IgD-negative memory B cell (primary cell): ENCODE results near the gene TBC1D17. TPM values are rescaled to one million over a fixed set of nuclear protein-coding genes. Genes with fewer than 3 reads are reported as not detected.

Source experiments
- H3K27ac Mint-ChIP-seq, 3 donors: one replicate each; pipeline ENCODE4 v1.8.0; 2020 to 2022; ENCODE audit warnings: mild to moderate bottlenecking in 3 of 3, mixed read lengths in 3 of 3, moderate library complexity in 1 of 3
- H3K27me3 Mint-ChIP-seq: one replicate; pipeline ENCODE4 v1.8.0; 2021; ENCODE audit warnings: mixed read lengths
- H3K36me3 Mint-ChIP-seq: one replicate; pipeline ENCODE4 v1.8.0; 2020; ENCODE audit warnings: mild to moderate bottlenecking, mixed read lengths
- H3K4me1 Mint-ChIP-seq, 3 donors: one replicate each; pipeline ENCODE4 v1.8.0; 2020 to 2022; ENCODE audit warnings: mixed read lengths in 3 of 3, mild to moderate bottlenecking in 1 of 3
- H3K4me3 Mint-ChIP-seq, 4 donors: one replicate each; pipeline ENCODE4 v1.8.0; 2020 to 2022; ENCODE audit warnings: mild to moderate bottlenecking in 4 of 4, mixed read lengths in 4 of 4, moderate library complexity in 3 of 4
- H3K9me3 Mint-ChIP-seq, 3 donors: one replicate each; pipeline ENCODE4 v1.8.0; 2020 to 2021; ENCODE audit warnings: mixed read lengths in 3 of 3, mild to moderate bottlenecking in 1 of 3
- polyA plus RNA-seq: library from polyadenylated mRNA; unstranded; fragments of 300-500 nt; fragmentation: Illumina TruSeq; gene quantifications from one replicate; pipeline ENCODE4 v1.2.3, GENCODE V29; 2021

Gene TBC1D17
- 19.1 TPM for polyA plus RNA-seq

DNA sequence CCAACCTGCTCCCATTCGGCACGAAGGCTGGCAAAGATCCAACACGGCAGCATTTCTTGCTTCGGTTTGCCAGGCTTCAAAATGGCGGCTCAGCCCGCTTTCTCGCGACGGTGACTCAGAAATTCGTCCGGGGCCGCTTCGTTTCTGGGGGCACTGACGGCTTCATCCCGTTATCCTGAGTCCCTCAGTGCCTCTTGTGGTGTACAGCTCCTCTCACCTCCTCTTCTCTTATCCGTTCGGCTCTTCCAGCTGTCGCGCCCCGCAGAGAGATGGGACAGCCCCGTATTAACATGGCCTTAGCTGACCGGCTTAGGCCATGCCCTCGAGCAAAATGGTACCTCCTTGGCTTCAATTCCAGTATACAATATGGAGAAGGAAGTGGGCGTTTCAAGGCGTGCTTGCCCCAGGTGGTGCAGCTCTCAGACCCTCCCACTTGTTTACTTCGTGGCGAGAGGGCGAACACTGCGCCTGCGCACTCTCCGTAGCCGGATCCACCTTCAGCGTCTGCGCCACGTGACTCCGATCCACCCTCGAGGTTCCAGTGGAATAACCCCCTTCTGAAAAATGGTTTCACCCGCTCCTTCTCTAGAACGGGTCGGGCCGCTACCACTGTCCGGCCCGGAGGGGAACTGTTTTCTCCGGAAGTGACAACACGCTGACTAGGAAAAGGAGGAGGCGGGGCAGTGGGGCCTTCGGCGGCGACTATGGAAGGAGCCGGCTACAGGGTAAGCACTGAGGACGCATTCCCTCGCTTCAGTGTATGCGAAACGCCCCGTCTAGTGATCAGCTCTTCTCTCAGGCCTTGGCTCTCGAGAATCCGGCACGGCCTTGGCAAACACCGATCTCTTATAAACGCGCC lies at the start of gene TBC1D17, which contains the start of gene AKT1S1:
TBC1D17 (plus strand) TSS at position 683 of the 859 bp plus-strand sequence; CDS start at position 705, 22 bp downstream.
AKT1S1 (minus strand) TSS at position 336 of the 859 bp plus-strand sequence. CDS start 4,060 bp downstream, outside the sequence.
- Mint-ChIP-seq H3K4me1 (peaks cover 3 to 20% (median 6%) of the 10 kb centered on the region in 3 donors), H3K4me3 (no peak within 1 kb of the TSS), H3K36me3 (peaks cover 1% of the 10 kb centered on the region), H3K27ac (no peak within 1 kb of the TSS), H3K9me3 (no peaks in the 10 kb centered on the region), H3K27me3 (peaks cover 2% of the 10 kb centered on the region)

DNA sequence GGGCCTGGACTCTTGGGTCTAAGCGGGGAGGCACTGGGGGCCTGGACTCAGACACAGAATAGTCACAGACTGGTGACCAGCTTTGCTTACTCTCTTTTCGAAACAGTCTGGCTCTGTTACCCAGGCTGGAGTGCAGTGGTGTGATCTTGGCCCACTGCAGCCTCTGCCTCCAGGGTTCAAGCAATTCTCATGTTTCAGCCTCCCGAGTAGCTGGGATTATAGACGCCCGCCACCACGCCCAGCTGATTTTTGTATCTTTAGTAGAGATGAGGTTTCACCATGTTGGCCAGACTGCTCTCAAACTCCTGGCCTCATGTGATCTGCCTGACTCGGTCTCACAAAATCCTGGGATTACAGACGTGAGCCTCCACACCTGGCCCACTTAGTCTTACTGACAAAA lies 48.3 kb upstream of the TBC1D17 start:
- Mint-ChIP-seq H3K4me1 (peaks cover 4 to 5% (median 5%) of the 10 kb centered on the region in 3 donors), H3K27ac (no peak overlapping the region), H3K27me3 (no peaks in the 10 kb centered on the region), H3K36me3 (peaks cover 1% of the 10 kb centered on the region), H3K9me3 (no peaks in the 10 kb centered on the region), H3K4me3 (no peak overlapping the region)

DNA sequence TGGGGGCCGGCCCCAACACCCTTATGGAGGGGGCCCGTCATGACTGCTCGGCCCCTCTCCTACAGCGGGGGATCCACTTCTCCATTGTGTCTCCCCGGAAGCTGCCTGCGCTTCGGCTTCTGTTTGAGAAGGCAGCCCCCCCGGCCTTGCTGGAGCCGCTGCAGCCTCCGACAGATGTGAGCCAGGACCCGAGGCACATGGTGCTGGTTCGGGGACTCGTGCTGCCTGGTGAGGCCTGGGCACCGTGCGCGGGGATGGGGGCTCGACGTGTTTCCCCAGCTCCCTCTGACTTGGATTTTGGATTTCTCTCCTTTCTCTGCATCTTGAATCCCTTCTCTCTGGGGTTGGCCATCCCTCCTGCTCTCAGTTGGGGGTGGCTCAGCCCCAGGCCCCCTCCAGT lies 47.8 kb upstream of the TBC1D17 start:
- Mint-ChIP-seq H3K9me3 (no peaks in the 10 kb centered on the region), H3K4me3 (no peak overlapping the region), H3K36me3 (peaks cover 1% of the 10 kb centered on the region), H3K27ac (no peak overlapping the region), H3K4me1 (peaks cover 2 to 5% (median 4%) of the 10 kb centered on the region in 3 donors), H3K27me3 (no peaks in the 10 kb centered on the region)

DNA sequence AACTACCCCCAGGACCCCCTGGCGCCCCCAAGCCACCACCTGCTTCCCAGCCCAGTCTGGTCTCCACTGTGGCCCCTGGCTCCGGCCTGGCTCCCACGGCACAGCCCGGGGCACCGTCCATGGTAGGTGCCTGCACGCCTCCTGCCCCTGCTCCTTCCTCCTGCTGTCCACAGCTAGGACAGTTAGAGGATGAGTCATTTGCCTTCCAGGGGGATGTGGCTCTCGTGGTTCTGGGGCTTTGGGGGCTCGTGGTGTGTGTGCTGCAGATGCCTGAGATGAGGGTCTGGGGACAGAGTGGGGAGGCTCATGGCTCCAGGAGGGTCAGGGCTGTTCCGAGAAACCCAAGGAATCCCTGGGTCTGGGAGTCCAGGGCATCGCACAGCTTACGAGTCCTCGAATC lies 46.7 kb upstream of the TBC1D17 start:
- Mint-ChIP-seq H3K36me3 (peaks cover 1% of the 10 kb centered on the region), H3K27me3 (no peaks in the 10 kb centered on the region), H3K27ac (no peak overlapping the region), H3K9me3 (no peaks in the 10 kb centered on the region), H3K4me3 (no peak overlapping the region), H3K4me1 (peaks cover 2 to 5% (median 4%) of the 10 kb centered on the region in 3 donors)

DNA sequence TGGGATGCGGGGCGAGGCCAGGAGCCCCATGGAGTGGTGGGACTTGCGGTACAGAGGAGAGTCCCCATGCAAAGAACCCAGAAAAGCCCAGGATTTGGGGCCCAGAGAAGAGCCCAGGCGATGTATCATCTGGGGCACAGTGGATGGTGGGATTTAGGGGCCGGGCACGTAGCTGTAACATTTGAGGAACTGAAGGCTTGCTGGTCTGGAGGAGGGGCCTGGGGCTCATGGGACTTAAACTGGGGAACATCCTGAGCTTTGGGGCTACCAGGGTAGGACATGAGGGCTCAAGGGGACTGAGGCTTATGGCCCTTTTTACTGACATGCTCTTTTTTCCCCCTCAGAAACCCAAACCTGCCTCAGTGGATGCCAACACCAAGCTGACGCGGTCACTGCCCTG lies 45.9 kb upstream of the TBC1D17 start:
- Mint-ChIP-seq H3K4me3 (no peak overlapping the region), H3K4me1 (peaks cover under 1 to 2% (median 2%) of the 10 kb centered on the region in 3 donors), H3K36me3 (peaks cover 1% of the 10 kb centered on the region), H3K27me3 (no peaks in the 10 kb centered on the region), H3K9me3 (no peaks in the 10 kb centered on the region), H3K27ac (no peak overlapping the region)

DNA sequence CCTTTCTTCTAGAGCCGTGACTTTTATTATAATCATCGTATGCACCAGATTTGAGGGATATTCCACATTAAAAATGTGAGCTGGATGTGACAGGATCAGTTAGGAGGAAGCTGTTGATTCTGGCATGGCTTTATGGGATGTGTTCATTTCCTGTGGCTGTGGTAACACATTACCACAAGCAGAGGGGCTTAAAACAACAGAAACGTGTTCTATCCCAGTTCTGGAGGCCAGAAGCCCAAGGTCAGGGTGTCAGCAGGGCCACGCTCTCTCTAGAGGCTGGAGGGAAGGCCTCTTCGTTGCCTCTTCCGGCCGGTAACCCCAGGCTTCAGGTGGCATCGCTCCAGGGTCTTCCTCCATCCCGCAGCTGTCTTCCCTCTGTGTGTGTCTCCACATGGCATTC lies 44.9 kb upstream of the TBC1D17 start:
- Mint-ChIP-seq H3K36me3 (peaks cover 1% of the 10 kb centered on the region), H3K4me3 (peak overlapping the region in 2 of 4 donors; percentile 73 to 76), H3K4me1 (no peaks in the 10 kb centered on the region), H3K27ac (no peak overlapping the region), H3K27me3 (no peaks in the 10 kb centered on the region), H3K9me3 (no peaks in the 10 kb centered on the region)

DNA sequence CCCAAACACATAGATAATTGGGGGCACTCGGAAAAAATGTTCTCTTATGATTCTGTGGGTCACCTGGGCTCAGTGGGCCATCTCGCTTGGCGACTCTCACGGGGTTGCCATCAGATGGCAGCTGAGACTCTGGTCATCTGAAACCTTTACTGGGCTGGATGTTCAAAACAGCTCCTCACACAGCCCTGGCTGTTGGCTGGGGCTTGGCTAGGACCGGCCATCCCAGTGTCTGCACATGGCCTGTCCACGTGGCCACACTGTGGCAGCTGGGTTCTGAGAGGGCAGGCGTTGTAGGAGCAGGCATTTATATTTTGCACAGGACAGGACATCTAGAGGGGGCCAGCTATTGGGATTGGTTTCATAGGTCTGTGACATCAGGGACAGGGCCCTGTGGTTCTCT lies 43.9 kb upstream of the TBC1D17 start:
- H3K9me3 Mint-ChIP-seq, result no peaks in the 10 kb centered on the region
- H3K4me3 Mint-ChIP-seq, result no peak overlapping the region
- H3K36me3 Mint-ChIP-seq, result peaks cover 6% of the 10 kb centered on the region
- H3K27ac Mint-ChIP-seq, result no peak overlapping the region
- H3K4me1 Mint-ChIP-seq, result no peaks in the 10 kb centered on the region
- H3K27me3 Mint-ChIP-seq, result no peaks in the 10 kb centered on the region

DNA sequence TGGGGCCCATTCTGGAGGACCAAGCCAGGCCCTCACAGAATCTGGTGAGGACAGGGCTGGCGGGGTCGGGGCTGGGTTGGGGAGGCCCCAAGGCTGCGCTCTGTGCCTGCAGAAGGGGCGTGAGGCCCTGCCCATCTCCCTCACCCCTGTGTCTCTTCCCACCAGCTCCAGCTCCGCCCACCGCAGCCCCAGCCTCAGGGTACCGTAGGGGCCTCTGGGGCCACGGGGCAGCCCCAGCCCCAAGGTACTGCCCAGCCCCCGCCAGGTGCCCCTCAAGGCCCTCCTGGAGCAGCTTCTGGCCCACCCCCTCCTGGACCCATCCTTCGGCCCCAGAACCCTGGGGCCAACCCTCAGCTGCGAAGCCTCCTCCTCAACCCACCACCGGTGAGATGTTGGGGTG lies 41.9 kb upstream of the TBC1D17 start:
- Mint-ChIP-seq H3K4me1 (peaks cover 0 to 2% (median 0%) of the 10 kb centered on the region in 3 donors), H3K27ac (peak overlapping the region in 1 of 3 donors; percentile 62), H3K36me3 (peaks cover 13% of the 10 kb centered on the region), H3K9me3 (no peaks in the 10 kb centered on the region), H3K4me3 (no peak overlapping the region), H3K27me3 (no peaks in the 10 kb centered on the region)

DNA sequence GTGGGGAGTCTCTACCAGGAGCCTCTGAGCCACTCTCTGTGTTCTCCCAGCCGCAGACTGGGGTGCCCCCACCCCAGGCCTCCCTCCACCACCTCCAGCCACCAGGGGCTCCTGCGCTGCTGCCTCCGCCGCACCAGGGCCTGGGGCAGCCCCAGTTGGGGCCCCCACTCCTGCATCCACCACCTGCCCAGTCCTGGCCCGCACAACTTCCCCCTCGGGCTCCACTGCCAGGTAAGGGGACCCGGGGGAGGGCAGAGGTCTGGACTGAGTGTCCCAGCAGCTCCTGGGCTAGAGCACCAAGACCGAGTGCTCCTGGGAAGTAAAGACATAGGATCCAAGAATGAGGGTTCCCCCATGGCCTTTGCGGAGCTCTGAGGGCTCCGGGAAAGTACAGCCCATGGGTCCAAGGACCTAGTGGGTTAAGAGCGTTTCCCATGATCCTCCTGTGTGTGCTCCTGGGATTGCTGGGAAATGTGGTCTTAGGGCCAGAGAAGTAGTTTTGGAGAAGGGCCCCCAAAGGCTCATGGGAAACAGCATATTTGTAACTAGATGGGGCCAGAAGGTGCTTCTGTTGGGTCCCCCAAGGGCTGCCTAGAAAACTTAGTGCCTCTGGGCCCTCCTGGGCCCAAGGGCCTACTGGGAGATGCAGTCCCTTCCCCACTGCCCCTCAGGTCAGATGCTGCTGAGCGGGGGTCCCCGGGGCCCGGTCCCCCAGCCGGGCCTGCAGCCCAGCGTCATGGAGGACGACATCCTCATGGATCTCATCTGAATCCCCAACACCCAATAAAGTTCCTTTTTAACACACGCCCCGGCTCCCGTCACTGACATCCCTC lies 41.1 kb upstream of the TBC1D17 start:
- H3K27ac Mint-ChIP-seq, result peak overlapping the region in 1 of 3 donors; percentile 62
- no peak overlapping the region for H3K4me3 Mint-ChIP-seq
- H3K9me3 Mint-ChIP-seq, result no peaks in the 10 kb centered on the region
- H3K27me3 Mint-ChIP-seq, result no peaks in the 10 kb centered on the region
- peaks cover 0 to 4% (median 0%) of the 10 kb centered on the region in 3 donors for H3K4me1 Mint-ChIP-seq
- H3K36me3 Mint-ChIP-seq, result peaks cover 15% of the 10 kb centered on the region

DNA sequence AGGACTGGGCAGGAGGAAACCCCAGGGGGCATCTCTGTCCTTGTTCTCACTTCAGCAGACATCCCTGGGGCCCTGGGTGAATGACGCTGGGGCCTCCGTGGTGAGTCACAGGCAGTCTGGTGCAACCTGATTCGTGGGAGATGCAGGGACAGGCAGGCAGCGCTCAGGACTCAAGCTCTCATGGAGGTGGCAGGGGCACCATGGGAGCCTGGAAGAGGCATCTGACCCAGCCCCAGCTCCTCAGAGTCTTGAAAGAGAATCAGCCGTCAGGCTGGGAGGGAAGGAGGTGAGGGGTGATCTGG lies 40.5 kb upstream of the TBC1D17 start:
- Mint-ChIP-seq H3K4me3 (peak overlapping the region in 1 of 4 donors; percentile 54), H3K36me3 (peaks cover 15% of the 10 kb centered on the region), H3K4me1 (peaks cover 0 to 4% (median 2%) of the 10 kb centered on the region in 3 donors), H3K27ac (peak overlapping the region in 1 of 3 donors; percentile 56), H3K27me3 (no peaks in the 10 kb centered on the region), H3K9me3 (no peaks in the 10 kb centered on the region)

DNA sequence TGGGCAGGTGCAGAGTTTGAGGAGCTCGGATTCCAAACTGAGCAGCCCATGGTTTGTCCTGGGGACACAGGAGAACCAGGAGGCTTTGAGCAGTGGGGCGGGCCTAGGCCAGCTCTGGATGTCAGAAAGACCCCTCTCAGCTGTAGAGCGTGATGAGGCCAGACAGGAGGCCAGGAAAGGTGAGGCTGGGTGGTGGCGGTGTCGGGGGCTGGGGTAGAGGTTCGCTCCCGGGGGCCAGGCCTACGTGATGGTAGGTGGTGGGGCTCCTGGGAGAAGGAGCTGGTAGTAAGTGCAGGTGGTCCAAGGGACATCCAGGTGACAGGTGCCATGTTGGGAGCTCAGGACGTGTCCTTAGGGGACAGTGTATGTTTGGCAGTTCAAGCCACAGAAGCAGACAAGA lies 40.1 kb upstream of the TBC1D17 start:
- peak overlapping the region in 1 of 3 donors; percentile 56 for H3K27ac Mint-ChIP-seq
- H3K4me3 Mint-ChIP-seq, result no peak overlapping the region
- no peaks in the 10 kb centered on the region for H3K27me3 Mint-ChIP-seq
- no peaks in the 10 kb centered on the region for H3K9me3 Mint-ChIP-seq
- H3K4me1 Mint-ChIP-seq, result peaks cover 0 to 5% (median 4%) of the 10 kb centered on the region in 3 donors
- peaks cover 15% of the 10 kb centered on the region for H3K36me3 Mint-ChIP-seq

DNA sequence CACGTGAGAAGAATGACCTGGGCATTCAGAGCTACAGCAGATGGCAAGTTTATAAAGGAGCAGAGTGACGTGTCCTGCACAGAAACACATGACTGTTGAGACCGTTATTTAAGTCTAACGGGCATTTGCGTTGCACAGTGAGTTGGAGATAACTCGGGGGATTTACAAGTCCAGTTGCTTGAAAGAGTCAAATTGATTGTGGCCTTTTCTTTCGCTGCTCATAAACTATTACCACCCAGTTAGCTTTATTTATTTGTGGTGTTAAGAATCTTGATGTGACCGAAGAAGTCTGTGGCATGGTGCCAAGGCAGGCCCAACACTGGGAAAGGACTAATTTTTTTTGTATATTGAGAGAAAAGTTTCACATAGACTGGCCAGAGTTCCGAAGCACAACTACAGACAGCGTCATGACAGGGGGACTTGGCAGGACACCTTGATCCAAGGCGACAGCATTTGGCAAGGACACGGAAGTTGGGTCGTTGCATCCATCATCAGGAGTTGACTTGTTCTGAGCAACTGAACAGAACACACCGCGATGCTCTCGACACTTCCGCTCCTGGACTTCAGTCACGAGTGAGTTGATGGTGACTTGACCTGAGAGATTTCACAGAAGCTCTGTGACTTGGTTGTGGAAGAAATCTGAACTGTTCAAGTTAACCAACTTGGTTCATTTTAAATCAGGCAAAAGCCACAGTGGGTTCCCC lies 38.5 kb upstream of the TBC1D17 start:
- peaks cover 7 to 12% (median 11%) of the 10 kb centered on the region in 3 donors for H3K4me1 Mint-ChIP-seq
- H3K27ac Mint-ChIP-seq, result peak overlapping the region in 1 of 3 donors; percentile 20
- H3K9me3 Mint-ChIP-seq, result no peaks in the 10 kb centered on the region
- H3K4me3 Mint-ChIP-seq, result no peak overlapping the region
- peaks cover 13% of the 10 kb centered on the region for H3K36me3 Mint-ChIP-seq
- no peaks in the 10 kb centered on the region for H3K27me3 Mint-ChIP-seq

DNA sequence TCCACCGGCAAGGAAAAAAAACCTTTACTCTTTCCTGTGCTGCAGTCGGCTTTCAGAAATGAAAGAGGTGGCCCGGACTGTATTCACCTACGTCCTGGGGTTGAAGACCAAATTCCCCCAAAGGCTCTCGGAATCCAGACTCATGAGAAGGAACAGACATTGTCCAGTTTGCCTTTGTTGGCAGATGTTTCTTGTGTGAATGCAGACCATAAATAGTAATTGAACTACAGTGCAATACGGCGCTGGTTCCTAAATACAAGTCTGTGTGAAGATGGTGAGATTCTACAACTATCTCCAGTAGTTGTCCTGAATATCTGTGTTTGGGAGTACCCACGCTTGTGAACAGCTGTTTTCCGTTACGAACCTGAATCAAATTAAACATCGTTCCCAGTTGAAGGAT lies 37.8 kb upstream of the TBC1D17 start:
- H3K9me3 Mint-ChIP-seq, result no peaks in the 10 kb centered on the region
- no peak overlapping the region for H3K4me3 Mint-ChIP-seq
- no peaks in the 10 kb centered on the region for H3K27me3 Mint-ChIP-seq
- peak overlapping the region in 1 of 3 donors; percentile 81 for H3K27ac Mint-ChIP-seq
- peaks cover 12 to 17% (median 13%) of the 10 kb centered on the region in 3 donors for H3K4me1 Mint-ChIP-seq
- H3K36me3 Mint-ChIP-seq, result peaks cover 13% of the 10 kb centered on the region

DNA sequence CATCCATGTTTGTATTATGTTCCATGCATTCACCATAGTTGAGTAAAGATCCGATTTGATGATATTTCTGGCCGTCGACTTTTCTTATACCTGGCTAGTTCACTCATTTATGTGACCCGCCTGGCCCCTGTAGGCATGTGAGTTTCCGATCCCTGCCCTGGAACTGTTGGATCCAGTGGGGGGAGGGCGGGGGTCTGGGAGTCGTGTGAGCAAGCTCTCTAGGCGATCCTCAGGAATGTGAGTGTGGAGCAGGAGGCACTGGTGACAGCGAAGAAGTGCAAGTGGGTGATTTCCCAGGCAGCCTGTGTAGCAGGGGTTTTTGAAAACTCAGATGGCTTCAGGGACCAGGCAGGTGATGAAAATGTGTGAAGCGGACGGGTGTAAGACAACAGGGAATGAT lies 37.2 kb upstream of the TBC1D17 start:
- Mint-ChIP-seq H3K36me3 (peaks cover 13% of the 10 kb centered on the region), H3K4me1 (peaks cover 16 to 21% (median 19%) of the 10 kb centered on the region in 3 donors), H3K4me3 (peak overlapping the region in 1 of 4 donors; percentile 60), H3K27ac (no peak overlapping the region), H3K27me3 (no peaks in the 10 kb centered on the region), H3K9me3 (no peaks in the 10 kb centered on the region)
